Activated CD8-positive, alpha-beta memory T cell treated with anti-CD3 and anti-CD28 coated beads, Interleukin-2, amount 50 U/mL, for 24 hours (primary cell): ENCODE measurements around the gene CTXND1.
"Not testable (repeated sequence)": the region's sequence is repeated elsewhere in the genome, so short reads cannot be mapped to it uniquely, and the experiment has no call there.

Experiments used
- DNase-seq: peaks from one replicate; pipeline ENCODE4 v3.0.0-alpha.2; 2020; ENCODE audit errors: extremely low read depth

The CTXND1 gene

GRCh38 chr15:80159811-80160569, 92.0 kb downstream of the CTXND1 start:
- DNase-seq, result no peak

- DNase-seq, result no peak
These were observed 92.7 kb downstream of the CTXND1 start for GRCh38 chr15:80159301-80159700.

- no peak for DNase-seq
These were observed 94.8 kb downstream of the CTXND1 start for GRCh38 chr15:80157215-80157614.

- no peak for DNase-seq
These were observed 95.8 kb downstream of the CTXND1 start for GRCh38 chr15:80156176-80156720.

- not testable (repeated sequence) for DNase-seq
These were observed 96.4 kb downstream of the CTXND1 start for GRCh38 chr15:80155378-80156175.

- no peak for DNase-seq
These were observed 97.0 kb downstream of the CTXND1 start for GRCh38 chr15:80155001-80155377.

GRCh38 chr15:80154336-80154735, 97.7 kb downstream of the CTXND1 start:
- no peak for DNase-seq

- no peak for DNase-seq
These were observed 98.1 kb downstream of the CTXND1 start for GRCh38 chr15:80153900-80154299.

GRCh38 chr15:80152896-80153876, 98.8 kb downstream of the CTXND1 start, which contains the start of gene FAH:
TSS of gene FAH (plus strand) at chr15:80152999. CDS start at chr15:80153055, 56 bp downstream.
- no peak for DNase-seq

- DNase-seq, result peak; percentile 86
These were observed 99.7 kb downstream of the CTXND1 start for GRCh38 chr15:80152180-80152895.

GRCh38 chr15:80151576-80151975, 100.4 kb downstream of the CTXND1 start:
- no peak for DNase-seq

- DNase-seq, result no peak
These were observed 100.9 kb downstream of the CTXND1 start for GRCh38 chr15:80151148-80151547.
